Measurements from ENCODE around the gene COQ5. TPM values are rescaled to one million over a fixed set of nuclear protein-coding genes. Genes with fewer than 3 reads are reported as not detected.

COQ5 gene
- total RNA-seq, 1 donor from 2014 or later: 35.6 TPM

DNA sequence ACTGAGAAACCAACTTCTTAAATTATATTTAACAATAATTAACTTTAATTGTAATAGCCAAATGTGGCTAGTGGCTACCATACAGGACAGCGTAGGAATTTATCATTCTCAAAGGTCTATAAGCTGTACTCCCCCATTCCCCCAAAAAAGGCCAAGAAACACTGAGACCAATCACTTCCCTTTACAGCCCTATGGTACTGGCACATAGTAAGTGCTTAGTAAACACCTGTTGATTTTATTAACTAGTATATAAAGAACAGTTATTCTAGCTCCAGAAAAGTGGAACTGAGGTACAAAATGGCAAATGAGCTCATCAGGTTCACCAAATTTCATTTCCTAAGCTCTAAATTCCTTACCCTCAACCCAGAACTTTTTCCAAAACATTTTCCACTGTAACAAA is 53.3 kb downstream of the COQ5 start:
- TF ChIP-seq, protein P1, sequence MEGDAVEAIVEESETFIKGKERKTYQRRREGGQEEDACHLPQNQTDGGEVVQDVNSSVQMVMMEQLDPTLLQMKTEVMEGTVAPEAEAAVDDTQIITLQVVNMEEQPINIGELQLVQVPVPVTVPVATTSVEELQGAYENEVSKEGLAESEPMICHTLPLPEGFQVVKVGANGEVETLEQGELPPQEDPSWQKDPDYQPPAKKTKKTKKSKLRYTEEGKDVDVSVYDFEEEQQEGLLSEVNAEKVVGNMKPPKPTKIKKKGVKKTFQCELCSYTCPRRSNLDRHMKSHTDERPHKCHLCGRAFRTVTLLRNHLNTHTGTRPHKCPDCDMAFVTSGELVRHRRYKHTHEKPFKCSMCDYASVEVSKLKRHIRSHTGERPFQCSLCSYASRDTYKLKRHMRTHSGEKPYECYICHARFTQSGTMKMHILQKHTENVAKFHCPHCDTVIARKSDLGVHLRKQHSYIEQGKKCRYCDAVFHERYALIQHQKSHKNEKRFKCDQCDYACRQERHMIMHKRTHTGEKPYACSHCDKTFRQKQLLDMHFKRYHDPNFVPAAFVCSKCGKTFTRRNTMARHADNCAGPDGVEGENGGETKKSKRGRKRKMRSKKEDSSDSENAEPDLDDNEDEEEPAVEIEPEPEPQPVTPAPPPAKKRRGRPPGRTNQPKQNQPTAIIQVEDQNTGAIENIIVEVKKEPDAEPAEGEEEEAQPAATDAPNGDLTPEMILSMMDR (conservative IDR thresholded peaks at IDR 0.05): no peak
- Mint-ChIP-seq H3K9me3 (no peaks in the 10 kb centered on the region), H3K36me3 (peaks cover 4% of the 10 kb centered on the region), H3K27ac (peak overlapping the region; percentile 89), H3K4me1 (ENCODE audit: unreplicated experiment) (peaks cover 26% of the 10 kb centered on the region), H3K27me3 (no peaks in the 10 kb centered on the region), H3K4me3 (no peak overlapping the region)
- DNase-seq (ENCODE audit: extremely low spot score, unreplicated experiment): no peak

DNA sequence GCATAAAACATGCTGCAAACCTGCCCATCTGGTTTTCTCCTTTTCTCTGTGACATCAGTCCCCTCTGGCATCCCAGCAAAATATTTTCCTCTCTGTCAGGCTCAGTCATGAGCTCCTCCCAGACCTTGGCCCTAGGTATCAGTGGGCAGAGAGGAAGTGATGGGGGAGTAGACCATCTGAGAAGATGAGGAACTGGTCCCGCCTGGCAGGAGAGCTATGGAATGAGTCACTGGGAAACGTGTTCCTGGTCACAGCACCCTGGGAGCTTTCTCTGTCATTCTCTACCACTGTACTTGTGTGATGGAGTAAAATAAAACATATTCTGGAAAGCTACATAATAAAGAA is 54.4 kb downstream of the COQ5 start:
- H3K27me3 Mint-ChIP-seq: no peaks in the 10 kb centered on the region
- no peak for DNase-seq (ENCODE audit: extremely low spot score, unreplicated experiment)
- no peaks in the 10 kb centered on the region for H3K9me3 Mint-ChIP-seq
- peaks cover 26% of the 10 kb centered on the region for H3K4me1 Mint-ChIP-seq (ENCODE audit: unreplicated experiment)
- TF ChIP-seq, protein P1 (conservative IDR thresholded peaks at IDR 0.05): no peak
- peak overlapping the region; percentile 93 for H3K27ac Mint-ChIP-seq
- peaks cover 5% of the 10 kb centered on the region for H3K36me3 Mint-ChIP-seq
- peak overlapping the region; percentile 49 for H3K4me3 Mint-ChIP-seq

DNA sequence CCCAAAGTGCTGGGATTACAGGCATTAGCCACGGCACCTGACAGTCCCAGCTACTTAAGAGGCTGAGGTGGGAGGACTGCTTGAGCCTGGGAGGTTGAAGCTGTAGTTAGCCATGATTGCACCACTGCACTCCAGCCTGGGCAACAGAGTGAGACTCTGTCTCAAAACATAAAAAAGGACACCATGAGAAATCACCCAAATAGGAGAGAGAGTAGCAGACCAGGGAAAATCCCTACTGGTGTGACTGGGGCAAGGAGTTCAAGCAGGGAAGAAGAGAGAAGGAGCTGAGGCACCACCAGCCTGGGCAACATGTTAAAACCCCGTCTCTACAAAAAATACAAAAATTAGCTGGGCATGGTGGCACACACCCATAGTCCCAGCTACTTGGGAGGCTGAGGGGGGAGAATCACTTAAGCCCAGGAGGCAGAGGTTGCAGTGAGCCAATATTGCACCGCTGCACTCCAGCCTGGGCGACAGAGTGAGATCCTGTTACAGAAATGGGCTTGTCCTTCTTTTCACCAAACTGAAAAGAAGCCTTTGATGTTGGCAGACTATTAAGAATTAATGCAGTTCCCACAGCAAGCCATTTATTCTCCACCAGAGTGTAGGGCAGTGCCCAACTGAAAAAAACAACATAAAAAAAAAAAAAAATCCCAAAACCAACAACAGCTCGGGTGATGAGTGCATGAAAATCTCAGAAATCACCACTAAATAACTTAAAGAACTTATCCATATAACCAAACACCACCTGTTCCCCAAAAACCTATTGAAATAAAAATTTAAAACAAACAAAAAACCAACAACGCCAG is 54.9 kb downstream of the COQ5 start:
- H3K4me1 Mint-ChIP-seq (ENCODE audit: unreplicated experiment): peaks cover 24% of the 10 kb centered on the region
- TF ChIP-seq, protein P1 (conservative IDR thresholded peaks at IDR 0.05): no peak
- peaks cover 4% of the 10 kb centered on the region for H3K36me3 Mint-ChIP-seq
- no peaks in the 10 kb centered on the region for H3K27me3 Mint-ChIP-seq
- H3K4me3 Mint-ChIP-seq: peak overlapping the region; percentile 49
- H3K9me3 Mint-ChIP-seq: no peaks in the 10 kb centered on the region
- peak overlapping the region; percentile 93 for H3K27ac Mint-ChIP-seq
- no peak for DNase-seq (ENCODE audit: extremely low spot score, unreplicated experiment)

DNA sequence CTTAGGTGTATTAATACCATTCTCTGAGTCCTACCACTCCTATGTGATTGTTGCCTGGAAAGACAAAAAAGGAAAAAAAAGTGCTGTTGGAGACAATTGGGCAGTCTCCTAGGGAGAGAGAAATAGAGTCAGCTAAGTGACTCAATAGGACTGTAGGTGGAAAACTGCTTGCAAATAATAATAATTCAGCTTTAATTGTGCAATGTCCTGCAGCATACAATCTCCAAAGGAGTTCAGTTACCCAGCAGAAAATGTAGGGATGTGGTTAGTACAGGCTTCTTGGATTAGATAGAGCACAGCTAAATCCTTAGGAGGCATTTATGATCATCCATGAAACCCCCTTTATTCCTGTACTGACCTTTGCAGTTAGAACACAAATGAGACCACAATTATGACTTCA is 56.4 kb downstream of the COQ5 start:
- H3K4me1 Mint-ChIP-seq (ENCODE audit: unreplicated experiment): peaks cover 26% of the 10 kb centered on the region
- H3K36me3 Mint-ChIP-seq: peaks cover 4% of the 10 kb centered on the region
- H3K27me3 Mint-ChIP-seq: no peaks in the 10 kb centered on the region
- peak overlapping the region; percentile 89 for H3K27ac Mint-ChIP-seq
- TF ChIP-seq, protein P1 (conservative IDR thresholded peaks at IDR 0.05): no peak
- no peak overlapping the region for H3K4me3 Mint-ChIP-seq
- no peaks in the 10 kb centered on the region for H3K9me3 Mint-ChIP-seq
- no peak for DNase-seq (ENCODE audit: extremely low spot score, unreplicated experiment)

DNA sequence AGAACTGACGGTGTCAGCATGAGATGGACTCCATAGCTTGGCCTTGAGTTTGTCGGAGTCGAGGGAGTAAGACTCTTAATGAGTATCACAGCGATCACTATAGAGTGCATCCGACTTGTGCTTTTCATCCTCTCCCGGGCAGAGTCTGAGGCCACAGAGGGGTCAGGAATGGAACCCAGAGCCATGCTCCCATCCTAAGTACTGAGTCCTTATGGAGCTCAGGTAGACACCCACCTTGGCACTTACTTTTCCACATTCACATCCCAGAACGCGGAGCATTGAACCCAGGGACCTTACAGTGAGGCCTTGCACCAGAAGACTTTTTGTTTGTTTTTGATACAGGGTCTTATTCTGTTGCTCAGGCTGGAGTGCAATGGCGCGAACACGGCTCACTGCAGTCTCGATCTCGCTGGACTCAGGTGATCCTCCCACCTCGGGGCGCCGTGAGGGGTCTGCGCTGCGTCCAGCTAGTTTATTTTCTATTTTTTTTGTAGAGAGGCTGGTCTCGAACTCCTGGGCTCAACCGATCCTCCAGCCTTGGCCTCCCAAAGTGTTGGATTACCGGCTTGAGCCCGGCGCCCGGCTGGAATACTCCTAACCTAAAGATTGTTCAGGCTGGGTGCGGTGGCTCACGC is 58.7 kb downstream of the COQ5 start:
- Mint-ChIP-seq H3K27me3 (no peaks in the 10 kb centered on the region), H3K9me3 (no peaks in the 10 kb centered on the region), H3K4me3 (peak overlapping the region; percentile 97), H3K27ac (peak overlapping the region; percentile 87), H3K36me3 (peaks cover 9% of the 10 kb centered on the region), H3K4me1 (ENCODE audit: unreplicated experiment) (peaks cover 38% of the 10 kb centered on the region)
- DNase-seq (ENCODE audit: extremely low spot score, unreplicated experiment): no peak
- TF ChIP-seq, protein P1 (conservative IDR thresholded peaks at IDR 0.05): no peak
